Glutamatergic neuron (in vitro differentiated cells): ENCODE measurements around the gene SPTBN1. TPM values are rescaled to one million over a fixed set of nuclear protein-coding genes. Genes with fewer than 3 reads are reported as not detected.

ENCODE experiments used
- DNase-seq: peaks from one replicate; pipeline ENCODE4 v3.0.0; 2022
- H3K27ac Mint-ChIP-seq: one replicate; pipeline ENCODE4 v1.8.0; 2020; ENCODE audit warnings: mild to moderate bottlenecking, mixed read lengths, inconsistent platforms; ENCODE audit not compliant: unreplicated experiment
- H3K27me3 Mint-ChIP-seq: one replicate; pipeline ENCODE4 v1.8.0; 2020; ENCODE audit warnings: mild to moderate bottlenecking, moderate library complexity, mixed read lengths, inconsistent platforms; ENCODE audit not compliant: unreplicated experiment
- H3K36me3 Mint-ChIP-seq: one replicate; pipeline ENCODE4 v1.8.0; 2020; ENCODE audit warnings: mild to moderate bottlenecking, mixed read lengths, inconsistent platforms; ENCODE audit not compliant: unreplicated experiment
- H3K4me1 Mint-ChIP-seq: one replicate; pipeline ENCODE4 v1.8.0; 2020; ENCODE audit warnings: mild to moderate bottlenecking, low read depth, mixed read lengths, inconsistent platforms; ENCODE audit not compliant: unreplicated experiment
- H3K4me3 Mint-ChIP-seq: one replicate; pipeline ENCODE4 v1.8.0; 2020; ENCODE audit warnings: mild to moderate bottlenecking, mixed read lengths, inconsistent platforms; ENCODE audit not compliant: unreplicated experiment
- H3K9me3 Mint-ChIP-seq: one replicate; pipeline ENCODE4 v1.8.0; 2020; ENCODE audit warnings: mild to moderate bottlenecking, moderate library complexity, mixed read lengths, inconsistent platforms; ENCODE audit not compliant: unreplicated experiment
- CTCF ChIP-seq: fragments of 200-600 bp; sonication (generic); IDR thresholded peaks from one replicate; pipeline ENCODE4 v1.5.0; 2021; ENCODE audit not compliant: partially characterized antibody, unreplicated experiment
- total RNA-seq: library from RNA; stranded (reverse); fragmentation: NEBNext Ultra II Directional; extraction: Animal tissue kit (Norgen Biotek cat#: 25700); gene quantifications from one replicate; pipeline ENCODE4 v1.2.1, GENCODE V29; 2021; ENCODE audit not compliant: unreplicated experiment

SPTBN1 gene
- total RNA-seq, 1 donor from 2014 or later, result 385 TPM

DNA sequence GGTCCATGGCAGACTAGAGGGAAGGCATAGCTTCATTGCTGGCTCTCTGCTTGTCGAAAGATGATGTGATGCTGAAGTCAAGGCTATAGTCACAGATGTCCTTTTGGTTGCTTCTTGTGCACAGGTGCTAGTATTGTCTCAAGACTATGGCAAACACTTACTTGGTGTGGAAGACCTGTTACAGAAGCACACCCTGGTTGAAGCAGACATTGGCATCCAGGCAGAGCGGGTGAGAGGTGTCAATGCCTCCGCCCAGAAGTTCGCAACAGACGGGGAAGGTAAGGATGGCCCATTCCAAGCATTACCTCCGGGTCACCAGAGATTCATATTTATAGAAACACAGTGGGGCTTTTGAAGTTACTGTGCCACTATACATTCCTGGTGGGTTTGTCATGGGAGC is 171.8 kb downstream of the SPTBN1 start:
- H3K4me3 Mint-ChIP-seq, result no peak overlapping the region
- H3K9me3 Mint-ChIP-seq, result peaks cover 24% of the 10 kb centered on the region
- H3K36me3 Mint-ChIP-seq, result peaks cover 29% of the 10 kb centered on the region
- peaks cover 13% of the 10 kb centered on the region for H3K4me1 Mint-ChIP-seq
- no peak for DNase-seq
- peaks cover 18% of the 10 kb centered on the region for H3K27me3 Mint-ChIP-seq
- no peak overlapping the region for H3K27ac Mint-ChIP-seq
- no peak for TF ChIP-seq CTCF

DNA sequence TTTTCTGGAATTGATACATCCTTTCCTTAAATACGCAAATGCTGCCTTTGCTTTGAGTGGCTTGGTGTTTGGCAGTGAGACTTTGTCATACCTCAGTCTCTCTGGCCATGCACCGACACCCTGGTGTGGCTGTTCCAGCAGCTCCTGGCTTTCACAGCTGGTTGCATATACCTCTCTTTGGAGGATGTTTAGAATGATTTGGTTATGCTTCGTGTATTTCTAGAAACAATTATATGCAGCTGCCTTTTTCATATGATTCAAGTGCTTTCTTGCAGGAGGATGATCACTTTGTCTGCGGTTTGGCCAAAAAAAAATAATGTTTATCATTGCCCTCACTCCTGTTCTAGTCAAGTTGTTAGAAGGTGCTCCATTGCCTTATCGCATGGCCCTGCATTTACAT is 172.3 kb downstream of the SPTBN1 start:
- Mint-ChIP-seq H3K36me3 (peaks cover 27% of the 10 kb centered on the region), H3K9me3 (peaks cover 22% of the 10 kb centered on the region), H3K27ac (no peak overlapping the region), H3K4me3 (no peak overlapping the region), H3K27me3 (peaks cover 18% of the 10 kb centered on the region), H3K4me1 (peaks cover 13% of the 10 kb centered on the region)
- DNase-seq, result no peak
- no peak for TF ChIP-seq CTCF

DNA sequence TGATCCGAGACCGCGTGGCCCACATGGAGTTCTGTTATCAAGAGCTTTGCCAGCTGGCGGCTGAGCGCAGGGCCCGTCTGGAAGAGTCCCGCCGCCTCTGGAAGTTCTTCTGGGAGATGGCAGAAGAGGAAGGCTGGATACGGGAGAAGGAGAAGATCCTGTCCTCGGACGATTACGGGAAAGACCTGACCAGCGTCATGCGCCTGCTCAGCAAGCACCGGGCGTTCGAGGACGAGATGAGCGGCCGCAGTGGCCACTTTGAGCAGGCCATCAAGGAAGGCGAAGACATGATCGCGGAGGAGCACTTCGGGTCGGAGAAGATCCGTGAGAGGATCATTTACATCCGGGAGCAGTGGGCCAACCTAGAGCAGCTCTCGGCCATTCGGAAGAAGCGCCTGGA is 172.8 kb downstream of the SPTBN1 start:
- H3K4me3 Mint-ChIP-seq, result no peak overlapping the region
- H3K4me1 Mint-ChIP-seq, result peaks cover 9% of the 10 kb centered on the region
- no peak overlapping the region for H3K27ac Mint-ChIP-seq
- peaks cover 21% of the 10 kb centered on the region for H3K9me3 Mint-ChIP-seq
- H3K27me3 Mint-ChIP-seq, result peaks cover 18% of the 10 kb centered on the region
- peaks cover 25% of the 10 kb centered on the region for H3K36me3 Mint-ChIP-seq
- no peak for DNase-seq
- TF ChIP-seq CTCF, result no peak

DNA sequence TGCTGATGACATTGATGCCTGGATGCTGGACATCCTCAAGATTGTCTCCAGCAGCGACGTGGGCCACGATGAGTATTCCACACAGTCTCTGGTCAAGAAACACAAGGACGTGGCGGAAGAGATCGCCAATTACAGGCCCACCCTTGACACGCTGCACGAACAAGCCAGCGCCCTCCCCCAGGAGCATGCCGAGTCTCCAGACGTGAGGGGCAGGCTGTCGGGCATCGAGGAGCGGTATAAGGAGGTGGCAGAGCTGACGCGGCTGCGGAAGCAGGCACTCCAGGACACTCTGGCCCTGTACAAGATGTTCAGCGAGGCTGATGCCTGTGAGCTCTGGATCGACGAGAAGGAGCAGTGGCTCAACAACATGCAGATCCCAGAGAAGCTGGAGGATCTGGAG is 173.3 kb downstream of the SPTBN1 start:
- TF ChIP-seq CTCF, result no peak
- H3K9me3 Mint-ChIP-seq, result peaks cover 23% of the 10 kb centered on the region
- peaks cover 25% of the 10 kb centered on the region for H3K36me3 Mint-ChIP-seq
- DNase-seq, result no peak
- H3K27ac Mint-ChIP-seq, result no peak overlapping the region
- peaks cover 10% of the 10 kb centered on the region for H3K4me1 Mint-ChIP-seq
- peaks cover 18% of the 10 kb centered on the region for H3K27me3 Mint-ChIP-seq
- H3K4me3 Mint-ChIP-seq, result no peak overlapping the region

- Mint-ChIP-seq H3K4me3 (no peak overlapping the region), H3K36me3 (peaks cover 25% of the 10 kb centered on the region), H3K9me3 (peaks cover 23% of the 10 kb centered on the region), H3K27me3 (peaks cover 15% of the 10 kb centered on the region), H3K27ac (no peak overlapping the region), H3K4me1 (peaks cover 14% of the 10 kb centered on the region)
- DNase-seq, result no peak
- no peak for TF ChIP-seq CTCF
Observed at GRCh38 chr2:54629914-54630857, 174.1 kb downstream of the SPTBN1 start.
